ENCODE data around the gene MEIS2. TPM values are rescaled to one million over a fixed set of nuclear protein-coding genes. Genes with fewer than 3 reads are reported as not detected.

The MEIS2 gene
- total RNA-seq, 4 donors from 2014 or later, result 28.3 to 87.5 (median 42.2) TPM

- TF ChIP-seq CTCF (IDR thresholded peaks at IDR 0.05), result no peak
Measured at GRCh38 chr15:37055481-37055880, 44.9 kb downstream of the MEIS2 start.

DNA sequence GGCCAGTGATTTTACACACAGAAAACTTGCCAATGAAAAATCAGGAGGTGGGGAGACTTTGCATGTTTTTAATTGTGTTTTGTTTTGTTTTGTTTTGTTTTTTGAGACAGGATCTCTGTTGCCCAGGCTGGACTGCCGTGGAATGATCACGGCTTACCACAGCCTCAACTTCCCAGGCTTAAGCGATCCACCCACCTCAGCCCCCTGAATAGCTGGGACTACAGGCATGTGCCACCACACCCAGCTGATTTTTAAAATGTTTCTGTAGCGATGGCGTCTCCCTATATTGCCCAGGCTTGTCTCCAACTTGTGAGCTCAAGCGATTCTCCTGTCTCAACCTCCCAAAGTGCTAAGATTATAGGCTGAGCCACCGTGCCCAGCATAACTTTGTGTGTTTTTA is 46.0 kb downstream of the MEIS2 start:
- DNase-seq (ENCODE audit: low spot score) (no peak), ATAC-seq (ENCODE audit: low FRiP score) (no peak)
- no peak for TF ChIP-seq CTCF (IDR thresholded peaks at IDR 0.05)

More at GRCh38 chr15:37055481-37055880, 44.9 kb downstream of the MEIS2 start:
- no peak for ATAC-seq (ENCODE audit: low FRiP score)
- DNase-seq (ENCODE audit: low spot score), result no peak

- no peak for TF ChIP-seq CTCF (IDR thresholded peaks at IDR 0.05)
- ATAC-seq (ENCODE audit: low FRiP score), result peak; percentile 80
Measured at GRCh38 chr15:37053166-37053565, 47.2 kb downstream of the MEIS2 start.

GRCh38 chr15:37050345-37050744 is 50.0 kb downstream of the MEIS2 start:
- no peak for ATAC-seq (ENCODE audit: low FRiP score)
- TF ChIP-seq CTCF (IDR thresholded peaks at IDR 0.05), result no peak
- no peak for DNase-seq (ENCODE audit: low spot score)

More at GRCh38 chr15:37053166-37053565, 47.2 kb downstream of the MEIS2 start:
- no peak for DNase-seq (ENCODE audit: low spot score)

GRCh38 chr15:37046876-37047614 is 53.3 kb downstream of the MEIS2 start:
- DNase-seq (ENCODE audit: low spot score) (no peak), ATAC-seq (ENCODE audit: low FRiP score) (peak; percentile 95)
- no peak for TF ChIP-seq CTCF (IDR thresholded peaks at IDR 0.05)

GRCh38 chr15:37045859-37046740 is 54.2 kb downstream of the MEIS2 start:
- no peak for DNase-seq (ENCODE audit: low spot score)
- no peak for ATAC-seq (ENCODE audit: low FRiP score)
- TF ChIP-seq CTCF (IDR thresholded peaks at IDR 0.05), result no peak
